HG03066 (cell line): ENCODE measurements around the gene ST6GALNAC2.
"Not testable (repeated sequence)": the region's sequence is repeated elsewhere in the genome, so short reads cannot be mapped to it uniquely, and the experiment has no call there.

ENCODE experiments used
- ATAC-seq: cut with Tn5 transposase; IDR thresholded peaks from one replicate; pipeline ENCODE4 v1.9.1; 2021; ENCODE audit warnings: low read depth; ENCODE audit not compliant: unreplicated experiment

ST6GALNAC2 gene

DNA sequence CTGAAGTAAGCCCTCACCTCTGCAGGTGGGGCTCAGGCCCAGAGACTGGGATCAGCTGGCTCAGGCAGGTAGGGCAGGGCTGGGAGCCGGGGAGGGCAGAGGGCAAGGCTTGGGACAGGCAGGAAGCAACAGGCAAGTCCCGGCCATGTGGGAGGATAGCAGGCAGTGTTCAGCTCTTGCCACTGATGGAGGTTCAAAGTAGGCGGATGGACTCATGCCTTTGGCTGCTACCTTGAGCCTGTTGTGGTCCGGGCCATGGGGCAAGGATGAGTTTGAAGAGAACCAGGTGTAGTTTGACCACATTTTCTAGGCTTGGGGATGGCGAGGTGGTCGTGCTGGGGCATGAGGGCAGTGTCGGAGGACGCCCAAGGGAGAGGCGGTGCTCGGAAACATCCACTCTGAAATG, 43.1 kb downstream of the ST6GALNAC2 start:
- no peak for ATAC-seq

DNA sequence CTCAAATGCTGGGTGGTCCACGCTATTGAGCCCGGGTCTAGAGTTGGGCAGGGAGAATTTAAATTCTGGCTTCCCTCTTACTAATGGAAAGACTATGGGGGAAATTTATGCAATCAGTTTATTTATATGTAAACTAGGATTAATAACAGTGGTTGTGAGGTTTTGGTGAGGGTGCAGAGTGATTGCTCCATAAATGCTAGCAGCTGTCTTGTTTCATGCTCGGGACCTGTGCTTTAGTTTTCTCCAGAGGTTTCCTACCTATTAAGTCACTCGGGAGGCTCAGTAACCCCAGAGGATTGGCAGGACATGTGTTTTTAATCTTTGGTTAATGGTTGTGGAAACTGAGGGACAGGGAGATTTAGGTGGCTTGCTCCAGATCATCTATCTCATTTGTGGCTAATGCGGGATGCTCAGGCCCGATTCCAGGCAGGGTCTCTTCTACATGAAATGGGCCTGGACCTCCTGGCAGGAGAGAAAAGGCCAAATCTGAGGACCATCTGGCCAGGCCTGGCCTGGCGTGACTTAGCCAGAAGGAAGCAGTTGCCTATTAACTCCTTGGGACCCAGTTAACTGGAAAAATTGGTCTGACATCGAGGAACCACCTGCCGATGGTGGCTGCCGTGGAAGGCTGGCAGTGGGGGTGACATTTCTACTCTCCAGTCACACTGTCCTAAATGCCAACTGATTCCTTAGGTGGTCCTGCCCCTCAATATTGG, 43.8 kb downstream of the ST6GALNAC2 start:
- no peak for ATAC-seq

DNA sequence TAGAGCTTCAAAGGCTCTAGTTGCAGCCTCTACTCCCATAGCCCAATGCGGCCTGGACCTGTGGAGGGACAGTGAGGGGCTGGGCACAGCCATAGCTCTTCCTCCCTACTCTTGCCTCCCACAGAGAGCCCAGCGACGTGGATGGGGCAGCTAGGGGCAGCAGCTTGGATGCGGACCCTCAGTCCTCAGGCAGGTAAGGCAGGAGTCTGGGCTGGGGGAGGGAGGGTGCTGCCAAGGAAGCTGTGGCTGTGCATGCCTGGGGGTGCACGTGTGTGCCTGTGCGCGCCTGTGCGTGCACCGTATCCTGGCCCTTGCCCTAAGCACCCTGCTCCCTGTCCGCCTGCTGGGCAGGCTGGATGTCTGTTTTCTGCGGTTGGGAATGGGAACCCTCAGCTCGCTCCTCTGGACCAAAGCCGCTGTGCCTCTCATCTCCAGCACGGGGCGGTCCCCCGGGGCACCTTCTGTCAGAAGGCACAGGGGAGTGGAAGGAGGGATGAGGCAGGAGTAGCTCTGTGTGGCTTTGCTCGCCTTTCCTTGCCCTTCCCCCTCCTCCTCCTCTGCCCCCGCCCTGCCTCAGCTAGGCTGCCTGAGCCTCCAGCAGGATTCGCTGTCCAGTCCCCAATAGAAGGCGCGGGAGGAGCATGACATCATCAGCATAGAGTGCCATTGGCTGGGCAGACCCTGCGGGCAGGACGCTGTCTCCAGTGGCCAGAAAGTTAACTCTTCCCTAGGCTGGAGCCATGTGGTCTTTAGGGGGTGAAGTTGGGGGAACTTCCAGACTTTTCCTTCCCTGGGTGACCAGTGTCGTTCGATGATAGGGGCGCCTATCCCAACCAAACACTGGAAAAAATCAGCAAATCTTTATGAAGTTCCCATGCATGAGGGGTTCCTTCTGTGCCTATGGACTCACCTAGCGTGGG, 45.0 kb downstream of the ST6GALNAC2 start:
- ATAC-seq = no peak

DNA sequence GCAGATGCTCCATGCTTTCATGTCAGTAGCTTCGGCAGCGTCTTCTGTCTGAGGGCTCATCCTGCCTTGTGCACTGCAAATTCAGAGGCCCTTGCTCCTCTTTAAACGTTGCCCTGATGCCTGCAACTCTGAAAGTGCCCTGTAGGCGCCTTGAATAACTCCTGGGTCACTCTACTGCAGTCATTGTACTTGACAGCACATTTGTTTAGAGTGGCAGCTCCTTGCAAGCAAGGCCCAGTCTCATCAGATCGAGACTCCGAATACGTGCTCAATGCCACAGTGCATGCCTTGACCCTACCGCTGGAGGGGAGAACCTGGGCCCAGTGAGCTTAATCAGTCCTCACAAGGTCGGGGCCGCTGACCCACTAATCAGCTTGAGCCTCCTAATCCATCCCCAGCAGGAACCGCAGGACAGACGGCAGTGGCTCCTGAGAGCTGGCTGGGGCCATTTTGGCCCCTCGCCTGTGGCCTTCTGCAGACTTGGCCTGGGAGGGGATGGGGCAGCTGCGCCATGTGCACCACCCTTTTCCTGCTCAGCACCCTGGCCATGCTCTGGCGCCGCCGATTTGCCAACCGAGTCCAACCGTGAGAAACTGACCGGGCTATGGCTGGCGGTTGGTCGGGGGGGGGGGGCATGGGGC, 45.9 kb downstream of the ST6GALNAC2 start, which contains the start of gene PRCD:
TSS of gene PRCD (plus strand) at position 414 of the 641 bp plus-strand sequence. CDS start at position 512, 98 bp downstream.
- no peak for ATAC-seq

DNA sequence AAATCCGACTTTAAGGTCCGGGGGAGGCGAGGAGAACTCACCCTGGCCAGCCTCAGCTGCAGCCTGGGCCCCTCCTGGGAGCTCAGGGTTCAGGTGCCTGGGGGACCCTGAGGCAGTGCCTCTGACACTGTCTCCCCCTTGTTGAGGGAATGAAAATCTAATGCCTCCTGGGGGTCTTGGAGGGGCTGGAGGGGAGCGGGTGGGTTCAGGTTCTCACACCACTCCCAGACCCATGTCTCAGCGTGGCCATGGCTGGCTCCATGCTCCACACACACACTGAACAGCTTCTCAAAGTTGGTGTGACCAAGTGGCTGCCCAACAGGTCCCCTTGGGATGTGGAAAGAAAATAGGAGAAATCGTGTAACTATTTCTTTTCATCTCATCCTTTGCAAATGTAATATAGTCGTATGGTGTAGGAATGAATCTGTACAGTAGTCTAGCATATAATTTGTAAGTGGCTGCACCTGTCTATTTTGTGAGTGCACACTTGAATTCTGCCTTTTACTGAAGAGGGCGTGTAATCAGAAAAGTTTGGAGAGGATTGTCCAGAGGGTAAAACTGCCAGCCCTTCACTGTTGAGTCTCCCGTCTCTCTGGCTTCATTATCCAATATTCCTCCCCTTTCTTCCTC, 46.6 kb downstream of the ST6GALNAC2 start:
- ATAC-seq = no peak

DNA sequence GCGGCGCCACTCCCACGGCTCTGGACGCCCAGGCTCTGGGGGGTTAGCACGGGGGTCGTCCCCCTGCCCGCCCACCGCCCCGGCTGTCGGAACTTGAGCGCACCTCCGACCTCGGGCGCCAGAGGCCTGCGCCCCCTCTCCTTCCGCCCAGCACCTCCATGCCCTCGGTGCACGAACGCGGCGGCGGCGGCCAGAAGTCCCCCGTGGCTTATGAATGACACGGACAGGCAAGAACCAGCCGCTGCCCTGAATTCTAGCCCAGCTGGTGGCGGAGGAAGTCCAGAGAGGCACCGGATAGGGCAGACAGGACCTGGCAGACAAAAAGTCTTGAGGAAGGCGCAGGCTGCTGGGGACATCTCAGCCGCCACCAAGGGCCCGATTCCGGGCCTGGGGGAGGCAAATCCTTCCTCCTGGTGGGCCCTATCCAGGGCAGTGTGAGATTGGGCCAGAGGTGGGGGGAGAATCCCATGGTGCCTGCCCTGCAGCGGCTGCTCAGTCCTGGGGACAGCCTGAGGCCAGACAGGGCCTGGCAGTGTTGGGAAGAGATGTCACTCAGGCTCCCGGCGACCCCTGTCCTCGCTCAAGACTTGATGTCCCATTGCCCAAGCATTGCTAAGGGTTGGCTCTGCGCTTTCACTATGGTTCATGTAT, 47.3 kb downstream of the ST6GALNAC2 start:
- ATAC-seq = no peak

DNA sequence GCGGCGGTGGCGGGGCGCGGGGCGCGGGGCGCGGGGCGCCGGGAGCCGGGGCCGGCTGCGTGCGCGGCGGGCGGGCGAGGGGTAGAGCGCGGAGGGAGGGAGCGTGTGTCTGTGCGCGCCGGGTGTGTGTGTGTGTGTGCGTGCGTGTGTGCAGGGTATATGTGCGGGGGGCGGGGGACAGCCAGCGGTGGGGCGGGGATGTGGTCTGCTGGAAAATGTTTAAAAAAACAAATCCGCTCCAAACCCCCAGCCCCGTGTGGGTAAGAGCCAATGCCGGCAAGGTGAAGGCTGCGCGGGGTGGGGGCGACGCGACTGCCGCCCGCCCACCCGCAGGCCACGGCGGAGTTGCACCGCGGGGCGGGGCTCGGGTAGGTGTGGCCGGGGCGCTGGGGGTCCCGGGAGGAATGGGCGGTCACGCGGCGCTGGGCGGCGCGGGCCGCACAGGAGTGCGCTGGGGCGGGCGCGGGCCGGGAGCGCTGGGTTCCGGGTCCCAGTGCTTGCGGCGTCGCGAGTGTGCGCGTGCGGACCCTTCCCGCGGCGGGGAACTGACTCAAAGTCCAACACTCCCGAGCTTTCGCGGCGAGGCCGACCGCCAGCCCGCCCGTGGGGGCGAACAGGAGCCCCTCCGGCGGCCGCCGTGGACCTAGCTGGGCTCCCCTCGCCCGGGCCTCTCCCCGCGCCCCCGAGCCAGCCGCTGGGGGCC, 47.9 kb downstream of the ST6GALNAC2 start, which contains the start of gene CYGB:
TSS of gene CYGB (minus strand) at position 132 of the 703 bp plus-strand sequence. CDS start 167 bp downstream, outside the sequence.
- ATAC-seq = no peak

DNA sequence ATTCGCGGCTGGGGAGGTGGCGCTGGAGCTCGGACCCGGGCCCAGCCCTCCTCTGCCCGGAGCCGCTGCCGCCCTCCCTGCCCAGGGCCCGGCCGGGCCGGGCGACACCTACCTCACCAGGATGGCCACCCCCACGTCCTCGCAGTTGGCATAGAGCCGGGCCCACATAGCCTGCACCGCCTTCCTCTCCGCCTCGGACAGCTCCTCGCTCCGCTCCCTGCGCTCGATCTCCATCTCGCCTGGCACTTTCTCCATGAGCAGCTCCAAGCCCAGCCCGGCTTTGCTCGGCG, 48.4 kb downstream of the ST6GALNAC2 start:
- ATAC-seq = no peak

DNA sequence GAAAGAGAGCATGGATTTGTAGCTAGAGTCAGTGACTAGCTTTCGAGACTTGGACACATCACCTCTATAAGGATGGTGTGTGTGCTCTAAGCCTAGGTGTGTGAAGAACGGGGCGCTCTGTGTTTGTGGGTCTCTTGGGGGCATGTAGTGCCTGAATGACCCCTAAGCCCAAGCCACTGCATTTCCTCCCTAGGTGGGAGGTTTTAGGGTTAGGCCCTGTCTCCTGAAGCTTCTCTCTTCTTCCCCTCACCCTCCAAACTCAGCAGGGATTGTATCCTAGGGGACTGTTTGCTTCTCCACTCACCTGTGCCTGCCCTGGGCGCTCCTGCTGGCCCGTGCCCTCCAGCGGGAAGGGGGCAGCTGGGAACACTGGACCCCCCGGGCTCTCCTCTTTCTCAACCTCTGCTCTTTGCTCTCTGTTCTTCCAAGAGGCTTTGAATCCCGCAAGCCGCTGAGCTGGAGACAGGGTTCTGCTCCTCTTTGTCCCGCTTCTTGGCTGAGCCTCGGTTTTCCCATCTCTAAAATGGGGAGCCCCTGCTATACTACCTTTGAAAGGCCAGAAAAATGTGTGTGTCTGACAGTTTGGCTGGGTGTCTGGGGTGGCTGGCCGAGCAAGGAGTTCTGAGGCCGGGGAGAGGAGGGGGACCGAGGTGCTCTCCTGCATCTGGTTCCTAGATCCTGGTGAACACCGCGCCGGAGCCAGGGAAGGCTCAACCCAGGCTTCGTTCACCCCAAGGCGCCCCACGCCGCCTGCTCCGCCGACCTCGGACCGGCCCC, 49.0 kb downstream of the ST6GALNAC2 start:
- no peak for ATAC-seq

DNA sequence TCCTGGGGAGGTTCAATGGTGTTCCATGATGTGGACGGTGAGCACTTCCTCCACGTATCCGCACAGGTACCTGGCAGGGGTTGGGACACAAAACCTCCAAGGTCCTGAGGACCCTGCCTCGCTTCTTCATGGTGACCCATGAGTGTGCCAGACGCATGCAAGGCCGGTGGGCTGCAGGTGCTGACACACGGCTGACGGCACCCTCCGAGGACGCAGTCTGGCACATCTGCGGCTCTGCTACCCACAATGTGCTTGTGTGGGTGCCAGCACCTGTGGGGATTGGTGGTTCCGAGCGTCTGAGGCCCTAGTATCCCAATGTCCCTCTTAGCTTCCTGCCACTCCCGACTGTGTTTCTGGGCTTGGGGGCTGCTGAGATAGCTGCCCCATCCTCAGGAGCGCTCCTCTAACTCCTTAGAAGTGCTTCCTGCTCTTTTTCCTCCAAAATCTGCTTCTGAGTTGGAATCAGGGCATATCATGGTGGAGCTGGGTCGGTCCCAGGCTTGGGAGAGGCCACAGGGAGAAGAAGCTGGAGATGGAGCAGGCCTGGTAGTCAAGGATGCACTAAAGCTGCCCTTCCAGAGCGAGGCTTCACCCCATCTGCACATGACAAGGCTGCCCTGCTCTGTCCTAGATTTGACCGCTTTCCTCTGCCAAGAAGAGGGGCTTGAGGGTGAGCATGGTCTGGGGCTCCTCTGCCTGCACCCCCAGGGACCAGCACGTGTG, 49.7 kb downstream of the ST6GALNAC2 start:
- ATAC-seq = no peak

DNA sequence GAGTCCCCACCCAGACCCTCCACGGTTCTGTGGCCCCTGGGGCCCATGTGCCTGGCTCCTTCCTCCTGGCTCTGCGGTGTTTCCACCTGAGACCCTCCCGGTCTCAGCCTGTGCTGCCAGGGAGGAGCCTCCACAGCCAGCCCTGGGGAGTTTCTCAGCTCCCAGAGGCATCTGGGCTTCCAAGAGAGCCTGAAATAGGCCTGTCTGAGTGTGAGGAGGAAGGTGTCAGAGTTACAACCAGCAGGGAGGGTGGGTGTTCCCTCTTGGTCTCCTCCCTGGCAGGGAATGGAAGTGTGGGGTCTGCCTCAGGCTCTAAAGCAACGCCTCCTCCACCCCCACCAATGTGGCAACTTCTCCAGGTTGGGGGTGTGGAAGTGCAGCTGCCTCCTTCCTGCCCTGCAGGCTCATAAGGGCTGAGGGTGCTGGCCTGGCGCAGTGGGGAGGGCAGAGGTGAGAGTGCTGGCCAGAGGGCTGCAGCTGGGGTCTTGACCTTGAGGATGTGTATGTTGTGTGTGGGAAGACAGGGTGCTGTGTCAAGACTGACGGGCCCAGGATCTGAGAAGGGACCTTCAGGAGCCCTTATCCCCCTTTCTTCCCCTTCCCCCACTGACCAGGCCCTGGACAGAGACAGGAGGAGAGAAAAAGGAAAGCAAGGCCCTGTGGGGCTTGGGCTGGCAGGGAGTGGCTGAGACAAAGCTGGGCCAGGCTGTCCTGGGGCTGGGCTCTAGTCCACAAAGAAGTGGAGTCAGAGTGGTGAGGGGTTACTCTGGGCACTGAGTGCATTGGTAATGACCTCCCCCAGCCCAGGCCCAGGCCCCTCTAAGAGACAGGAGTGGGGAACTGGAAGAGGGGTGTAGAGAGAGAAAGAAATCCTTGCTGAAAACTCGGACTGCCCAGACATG, 50.6 kb downstream of the ST6GALNAC2 start:
- ATAC-seq = no peak

DNA sequence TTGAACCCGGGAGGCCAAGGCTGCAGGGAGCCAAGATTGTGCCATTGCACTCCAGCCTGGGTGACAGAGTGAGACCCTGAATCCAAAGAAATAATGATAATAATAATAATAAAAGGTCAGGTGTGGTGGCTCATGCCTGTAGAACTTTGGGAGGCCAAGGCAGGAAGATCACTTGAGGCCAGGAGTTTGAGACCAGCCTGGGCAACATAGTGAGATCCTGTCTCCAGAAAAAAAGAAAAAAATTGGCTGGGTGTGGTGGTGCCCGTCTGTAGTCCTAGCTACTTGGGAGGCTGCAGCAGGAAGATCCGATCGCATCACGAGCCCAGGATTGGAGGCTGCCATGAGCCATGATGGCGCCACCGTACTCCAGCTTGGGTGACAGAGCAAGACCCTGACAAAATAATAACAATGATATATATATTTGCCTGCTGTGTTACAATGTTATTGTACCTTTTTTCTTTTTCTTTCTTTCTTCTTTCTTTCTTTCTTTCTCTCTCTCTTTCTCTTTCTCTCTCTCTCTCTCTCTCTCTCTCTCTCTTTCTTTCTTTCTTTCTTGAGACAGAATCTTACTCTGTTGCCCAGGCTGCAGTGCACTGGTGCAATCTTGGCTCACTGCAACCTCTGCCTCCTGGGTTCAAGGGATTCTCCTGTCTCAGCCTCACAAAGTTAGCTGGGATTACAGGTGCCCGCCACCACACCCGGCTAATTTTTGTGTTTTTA, 51.9 kb downstream of the ST6GALNAC2 start:
- not testable (repeated sequence) for ATAC-seq

DNA sequence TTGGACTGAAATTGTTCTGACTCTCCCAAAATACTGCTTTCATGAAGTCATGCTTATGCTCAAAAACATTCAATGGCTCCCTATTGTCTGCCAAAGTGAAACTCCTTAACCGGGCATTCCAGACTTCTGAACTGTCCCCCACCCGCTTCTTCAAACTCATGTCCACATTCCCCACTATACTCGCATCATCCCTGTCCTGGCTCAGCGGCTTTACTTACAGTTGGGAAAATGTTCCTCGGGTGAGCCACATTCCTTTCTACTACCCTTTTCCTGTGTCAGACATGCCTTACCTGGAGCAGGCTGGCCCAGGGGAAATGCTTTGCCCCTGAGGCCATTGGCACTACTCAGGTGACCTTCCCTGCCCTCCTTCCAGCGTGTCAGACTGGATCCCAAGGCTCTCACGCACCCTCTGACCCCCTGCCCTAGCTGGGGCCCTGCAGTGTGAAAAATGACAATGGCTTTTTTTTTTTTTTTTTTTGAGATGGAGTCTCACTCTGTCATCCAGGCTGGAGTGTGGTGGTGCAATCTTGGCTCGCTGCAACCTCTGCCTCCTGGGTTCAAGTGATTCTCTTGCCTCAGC, 53.5 kb downstream of the ST6GALNAC2 start:
- no peak for ATAC-seq

DNA sequence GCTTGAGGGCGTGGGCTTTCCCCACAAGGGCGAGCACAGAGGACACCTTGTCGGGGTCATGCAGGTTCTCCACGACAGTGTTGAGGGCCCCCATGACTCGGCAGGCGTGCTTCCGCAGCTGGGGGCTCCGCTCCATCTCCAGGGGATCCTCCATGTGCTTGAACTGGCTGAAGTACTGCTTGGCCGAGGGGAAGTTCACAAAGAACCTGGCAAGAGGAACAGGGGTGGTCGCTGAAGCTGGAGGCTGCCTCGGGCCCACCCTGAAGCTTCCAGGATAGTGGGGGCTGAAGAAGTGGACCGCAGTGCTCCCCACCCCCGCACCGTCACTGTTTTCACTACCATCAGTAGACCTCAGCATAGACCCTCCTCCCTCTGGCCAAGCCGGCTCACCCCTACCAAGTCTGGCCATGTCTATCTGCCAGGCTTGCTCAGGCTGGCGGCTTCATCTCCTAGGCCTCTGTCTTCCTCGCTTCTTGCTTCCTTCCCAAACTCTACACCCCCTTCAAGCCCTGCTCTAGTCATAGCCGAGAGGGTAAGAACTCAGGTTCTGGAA, 54.1 kb downstream of the ST6GALNAC2 start:
- no peak for ATAC-seq

DNA sequence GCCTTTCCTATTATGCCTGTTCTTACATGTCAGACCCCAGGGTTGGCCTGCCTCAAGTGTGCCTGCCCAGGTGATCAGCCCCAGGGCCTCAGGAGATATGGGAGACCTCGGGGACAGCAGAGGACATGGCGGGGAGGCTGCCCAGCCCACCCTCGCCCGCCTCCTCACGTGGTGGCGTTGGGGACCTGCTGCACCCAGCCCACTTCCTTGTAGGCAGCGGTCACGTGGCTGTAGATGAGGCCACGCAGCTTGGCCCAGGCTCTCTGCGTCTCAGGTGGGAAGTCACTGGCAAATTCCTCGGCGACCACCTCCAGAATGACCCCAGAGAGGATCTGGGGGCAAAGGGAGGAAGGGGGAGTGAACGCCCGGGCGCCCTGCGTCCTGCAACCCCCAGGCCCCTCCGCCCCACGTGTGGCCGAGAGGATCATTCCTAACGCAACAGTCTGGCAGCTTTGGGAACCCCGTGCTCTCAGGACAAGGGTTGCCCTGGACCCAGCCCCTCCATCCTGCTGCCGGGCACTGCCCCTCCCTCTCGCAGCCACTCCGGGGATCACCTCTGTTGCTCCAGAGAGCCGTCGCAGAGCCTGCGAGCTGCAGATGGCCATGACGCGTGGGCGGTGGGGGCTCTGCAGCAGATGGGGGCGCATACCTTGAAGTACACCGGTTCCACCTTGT, 54.7 kb downstream of the ST6GALNAC2 start:
- no peak for ATAC-seq
